Right lobe of liver (tissue), 6 donors: ENCODE data around the gene CCDC92. TPM values are rescaled to one million over a fixed set of nuclear protein-coding genes. Genes with fewer than 3 reads are reported as not detected.

ENCODE experiments used
- ATAC-seq, 4 donors: fragments of 200-7000 bp; cut with Tn5 transposase; one replicate each; pipeline ENCODE4 v1.9.1; 2020; ENCODE audit warnings: mild to moderate bottlenecking in 4 of 4, moderate library complexity in 4 of 4
- DNase-seq, 3 donors: peaks; one replicate each; pipeline ENCODE4 v3.0.0-alpha.2; 2020
- H3K27ac ChIP-seq, 3 donors: fragments of 200-600 bp; one replicate each; pipeline ENCODE4 v1.8.0; 2022
- H3K27me3 ChIP-seq, 2 donors: fragments of 200-600 bp; one replicate each; pipeline ENCODE4 v1.8.0; 2022
- H3K36me3 ChIP-seq, 4 donors: fragments of 200-600 bp; sonication (generic) in 1 of 4; one replicate each; pipeline versions ENCODE4 v1.5.1 to v1.8.0; 2017 to 2022; ENCODE audit warnings: control low read depth in 1 of 4
- H3K4me1 ChIP-seq, 4 donors: fragments of 200-600 bp; sonication (generic) in 1 of 4; one replicate each; pipeline versions ENCODE4 v1.5.1 to v1.8.0; 2017 to 2022; ENCODE audit warnings: control low read depth in 1 of 4
- H3K4me3 ChIP-seq, 3 donors: fragments of 200-600 bp; one replicate each; pipeline ENCODE4 v1.8.0; 2022
- H3K9me3 ChIP-seq, 4 donors: fragments of 200-600 bp; sonication (generic) in 1 of 4; one replicate each; pipeline versions ENCODE4 v1.5.1 to v1.8.0; 2017 to 2022; ENCODE audit warnings: control low read depth in 1 of 4
- POLR2A ChIP-seq: fragments of 450-650 bp; IDR thresholded peaks from one replicate; pipeline ENCODE4 v1.6.1; 2017; ENCODE audit warnings: antibody characterized with exemption, mild to moderate bottlenecking
- WGBS: methylation state at CpG from one replicate; pipeline ENCODE4 v1.1.6; 2018; ENCODE audit warnings: low coverage, low lambda C conversion rate; ENCODE audit not compliant: insufficient coverage; ENCODE audit errors: missing lambda C conversion rate; 5-methylcytosine and 5-hydroxymethylcytosine counted together
- intact Hi-C, 2 donors: fragments of 100-400 bp; cut with DNase I; formaldehyde crosslinking; loops; one replicate each; pipeline versions ENCODE4 v1.11.2 to v1.14.1; 2022
- total RNA-seq, 6 experiments: library from RNA; depleted of rRNA in 2 of 6; stranded (reverse); fragments of >200 nt in 2 of 6; fragmentation: NEBNext Ultra II Directional in 3 of 6; extraction: Animal tissue kit (Norgen Biotek cat#: 25700) in 3 of 6; gene quantifications; one replicate each; pipeline versions ENCODE4 v1.1.0 to v1.2.4, GENCODE V29; 2016 to 2023
- TF ChIP-seq, protein P1 (sequence below), 4 donors: fragments of 200-600 bp in 3 of 4; fragments of 450-650 bp in 1 of 4; IDR thresholded peaks; one replicate each; pipeline versions ENCODE4 v1.5.1 to v1.8.0; 2016 to 2022; ENCODE audit warnings: antibody characterized with exemption in 4 of 4, mild to moderate bottlenecking in 2 of 4
- donor health status: DM: no; HTN: yes; CAD: no.
- donor health status: DM: no; HTN: no; CAD: no.
- donor health status: DM: no; HTN: no; CAD: no.
- donor health status: DM: no; HTN: yes; CAD: no.
- donor health status: DM: no; HTN: yes; CAD: no.

The CCDC92 gene
- total RNA-seq, 6 experiments from 2014 or later: 12.5 to 17.5 (median 16.1) TPM

GRCh38 chr12:123998991-123999359 is 26.3 kb upstream of the CCDC92 start:
- Histone ChIP-seq H3K27me3 (no peaks in the 10 kb centered on the region), H3K36me3 (peaks cover 0 to 4% (median 0%) of the 10 kb centered on the region in 4 donors), H3K4me3 (no peak overlapping the region), H3K4me1 (peaks cover 0 to 9% (median 0%) of the 10 kb centered on the region in 4 donors), H3K27ac (no peak overlapping the region), H3K9me3 (no peaks in the 10 kb centered on the region)
- DNase-seq (no peak), ATAC-seq (no peak)
- intact Hi-C loops: no loop called here
- TF ChIP-seq POLR2A: no peak
- TF ChIP-seq, protein P1, sequence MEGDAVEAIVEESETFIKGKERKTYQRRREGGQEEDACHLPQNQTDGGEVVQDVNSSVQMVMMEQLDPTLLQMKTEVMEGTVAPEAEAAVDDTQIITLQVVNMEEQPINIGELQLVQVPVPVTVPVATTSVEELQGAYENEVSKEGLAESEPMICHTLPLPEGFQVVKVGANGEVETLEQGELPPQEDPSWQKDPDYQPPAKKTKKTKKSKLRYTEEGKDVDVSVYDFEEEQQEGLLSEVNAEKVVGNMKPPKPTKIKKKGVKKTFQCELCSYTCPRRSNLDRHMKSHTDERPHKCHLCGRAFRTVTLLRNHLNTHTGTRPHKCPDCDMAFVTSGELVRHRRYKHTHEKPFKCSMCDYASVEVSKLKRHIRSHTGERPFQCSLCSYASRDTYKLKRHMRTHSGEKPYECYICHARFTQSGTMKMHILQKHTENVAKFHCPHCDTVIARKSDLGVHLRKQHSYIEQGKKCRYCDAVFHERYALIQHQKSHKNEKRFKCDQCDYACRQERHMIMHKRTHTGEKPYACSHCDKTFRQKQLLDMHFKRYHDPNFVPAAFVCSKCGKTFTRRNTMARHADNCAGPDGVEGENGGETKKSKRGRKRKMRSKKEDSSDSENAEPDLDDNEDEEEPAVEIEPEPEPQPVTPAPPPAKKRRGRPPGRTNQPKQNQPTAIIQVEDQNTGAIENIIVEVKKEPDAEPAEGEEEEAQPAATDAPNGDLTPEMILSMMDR (IDR thresholded peaks at IDR 0.05): no peak
- 94% methylated on average over 2 of the region's 2 CpGs for WGBS

DNA sequence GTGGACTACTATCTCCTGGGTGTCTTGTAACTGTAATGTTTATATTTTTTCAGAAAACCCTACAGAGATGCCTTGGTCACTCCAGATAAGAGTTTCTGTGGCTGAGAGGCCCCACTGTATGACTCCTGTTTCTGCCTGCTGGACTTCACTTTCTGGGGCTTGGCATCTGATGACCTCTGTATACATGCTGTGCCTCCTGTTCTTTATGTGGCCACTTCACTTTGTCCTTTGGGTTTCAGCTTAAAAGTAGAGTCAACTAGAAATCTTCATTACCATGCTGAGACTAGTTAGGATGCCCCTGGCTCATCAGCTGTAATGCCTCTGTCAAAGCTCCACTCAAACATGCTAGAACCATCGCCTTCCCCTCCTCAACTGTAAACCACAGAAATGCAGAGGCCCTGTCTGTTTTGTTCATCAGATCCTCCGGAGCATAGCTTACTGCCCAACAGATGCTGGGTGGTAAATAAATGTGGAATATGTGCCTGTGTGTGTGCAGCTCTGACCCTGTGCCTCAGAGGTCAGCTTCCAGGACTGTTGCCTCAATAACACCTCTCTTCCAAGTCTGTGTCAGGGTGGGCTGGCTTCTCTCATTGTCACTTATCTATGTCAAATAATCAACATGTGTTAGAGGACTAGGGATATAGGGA is 25.8 kb upstream of the CCDC92 start:
- intact Hi-C loops: no loop called here
- Histone ChIP-seq H3K9me3 (no peaks in the 10 kb centered on the region), H3K36me3 (peaks cover 0 to 4% (median 0%) of the 10 kb centered on the region in 4 donors), H3K4me1 (peaks cover 0 to 5% (median 0%) of the 10 kb centered on the region in 4 donors), H3K27ac (no peak overlapping the region), H3K27me3 (no peaks in the 10 kb centered on the region), H3K4me3 (no peak overlapping the region)
- WGBS: 74% methylated on average over 2 of the region's 2 CpGs
- ATAC-seq (no peak), DNase-seq (no peak)
- TF ChIP-seq, protein P1 (IDR thresholded peaks at IDR 0.05): no peak
- no peak for TF ChIP-seq POLR2A

- Histone ChIP-seq H3K36me3 (peaks cover 0 to 7% (median 0%) of the 10 kb centered on the region in 4 donors), H3K27me3 (no peaks in the 10 kb centered on the region), H3K9me3 (no peaks in the 10 kb centered on the region), H3K4me1 (no peaks in the 10 kb centered on the region), H3K4me3 (no peak overlapping the region), H3K27ac (no peak overlapping the region)
- 96% methylated on average over 5 of the region's 5 CpGs for WGBS
- no peak for TF ChIP-seq POLR2A
- intact Hi-C loops: no loop called here
- DNase-seq: no peak
- ATAC-seq: no peak
These were observed 25.3 kb upstream of the CCDC92 start for GRCh38 chr12:123997908-123998307.

GRCh38 chr12:123997033-123997822 is 24.6 kb upstream of the CCDC92 start:
- H3K4me1 ChIP-seq: no peaks in the 10 kb centered on the region
- H3K4me3 ChIP-seq: no peak overlapping the region
- H3K27me3 ChIP-seq: no peaks in the 10 kb centered on the region
- intact Hi-C loops: no loop called here
- no peak for TF ChIP-seq POLR2A
- TF ChIP-seq, protein P1 (IDR thresholded peaks at IDR 0.05): no peak
- 84% methylated on average over 5 of the region's 6 CpGs for WGBS
- H3K36me3 ChIP-seq: peaks cover 0 to 9% (median 0%) of the 10 kb centered on the region in 4 donors
- no peaks in the 10 kb centered on the region for H3K9me3 ChIP-seq
- no peak overlapping the region for H3K27ac ChIP-seq
- no peak for DNase-seq
- ATAC-seq: no peak

DNA sequence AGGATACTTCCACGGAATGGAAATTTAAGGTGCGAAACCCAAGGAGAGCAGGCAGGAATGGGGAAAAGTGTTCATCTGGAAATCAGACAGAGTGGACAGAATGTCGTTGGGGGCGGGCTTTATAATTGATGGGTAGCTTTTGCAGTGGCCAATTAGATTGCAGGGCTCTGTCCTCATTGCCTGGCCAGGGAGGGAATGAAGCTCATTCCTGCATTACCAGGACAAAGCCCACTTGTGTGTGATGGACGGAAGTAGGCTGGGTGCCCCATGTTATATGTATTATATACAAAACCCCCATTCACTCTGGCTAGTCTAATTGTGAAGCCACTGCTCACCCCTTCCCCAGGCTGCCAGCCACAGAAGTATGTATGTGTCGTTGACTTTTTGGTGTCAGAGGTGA is 23.9 kb upstream of the CCDC92 start:
- Histone ChIP-seq H3K36me3 (peaks cover 0 to 9% (median 0%) of the 10 kb centered on the region in 4 donors), H3K27me3 (no peaks in the 10 kb centered on the region), H3K4me1 (no peaks in the 10 kb centered on the region), H3K27ac (no peak overlapping the region), H3K4me3 (no peak overlapping the region), H3K9me3 (no peaks in the 10 kb centered on the region)
- ATAC-seq: no peak
- intact Hi-C loops: no loop called here
- no peak for DNase-seq
- WGBS: 88% methylated on average over 6 of the region's 6 CpGs
- TF ChIP-seq, protein P1 (IDR thresholded peaks at IDR 0.05): no peak
- TF ChIP-seq POLR2A: no peak
